DND-41 (cell line): Measurements from ENCODE around the gene GBA2.

Experiments
- ATAC-seq: fragments of 200-7000 bp; cut with Tn5 transposase; 3 replicates; pipeline ENCODE4 v1.9.1; 2021; ENCODE audit warnings: low read depth; ENCODE audit not compliant: insufficient read depth
- DNase-seq: peaks from one replicate; pipeline ENCODE4 v3.0.0-alpha.2; 2020
- H2AFZ ChIP-seq: 2 replicates; pipeline ENCODE4 v1.6.0; 2012; ENCODE audit warnings: low read depth, low read length
- H3K27ac ChIP-seq: 2 replicates; pipeline ENCODE4 v1.5.1; 2012; ENCODE audit warnings: low read length, inconsistent platforms
- H3K27me3 ChIP-seq: fragments of 200-600 bp; sonication (generic); 2 replicates; pipeline ENCODE4 v1.6.0; 2012; ENCODE audit warnings: low read length, mild to moderate bottlenecking, inconsistent platforms; ENCODE audit not compliant: insufficient read depth, poor library complexity
- H3K36me3 ChIP-seq: 2 replicates; pipeline ENCODE4 v1.5.1; 2012; ENCODE audit warnings: low read length, inconsistent platforms; ENCODE audit not compliant: insufficient read depth
- H3K4me1 ChIP-seq: 2 replicates; pipeline ENCODE4 v1.5.1; 2012; ENCODE audit warnings: mild to moderate bottlenecking, low read length; ENCODE audit not compliant: insufficient read depth
- H3K4me2 ChIP-seq: 2 replicates; pipeline ENCODE4 v1.6.0; 2012; ENCODE audit warnings: mild to moderate bottlenecking, moderate library complexity, low read length, inconsistent platforms; ENCODE audit not compliant: insufficient read depth
- H3K4me3 ChIP-seq, 2 experiments: fragments of 200-600 bp in 1 of 2; shearing (Covaris generic) in 1 of 2; 2 replicates each; pipeline ENCODE4 v1.5.1; 2012 to 2016; ENCODE audit warnings: inconsistent platforms in 2 of 2, low read length in 2 of 2, mild to moderate bottlenecking in 2 of 2, low read depth in 1 of 2, moderate library complexity in 1 of 2
- H3K79me2 ChIP-seq: 2 replicates; pipeline ENCODE4 v1.6.0; 2012; ENCODE audit warnings: low read length, inconsistent platforms; ENCODE audit not compliant: insufficient read depth
- H3K9ac ChIP-seq: 2 replicates; pipeline ENCODE4 v1.6.0; 2012; ENCODE audit warnings: low read depth, mild to moderate bottlenecking, inconsistent platforms, low read length, moderate library complexity
- H3K9me3 ChIP-seq: 2 replicates; pipeline ENCODE4 v1.5.1; 2012; ENCODE audit warnings: low read length, moderate library complexity, mild to moderate bottlenecking, inconsistent platforms; ENCODE audit not compliant: insufficient read depth, severe bottlenecking
- H4K20me1 ChIP-seq: 2 replicates; pipeline ENCODE4 v1.6.0; 2012; ENCODE audit warnings: low read length; ENCODE audit not compliant: insufficient read depth
- CTCF ChIP-seq: IDR thresholded peaks from 2 replicates; pipeline ENCODE4 v1.5.1; 2012; ENCODE audit warnings: borderline replicate concordance, low read length, moderate library complexity, mild to moderate bottlenecking; ENCODE audit not compliant: poor library complexity, severe bottlenecking; ENCODE audit errors: extremely low read depth
- EZH2 ChIP-seq: IDR thresholded peaks from 3 replicates; pipeline ENCODE4 v1.6.1; 2012; ENCODE audit warnings: borderline replicate concordance, low read depth, mild to moderate bottlenecking, moderate library complexity, low read length, inconsistent platforms; ENCODE audit not compliant: severe bottlenecking

GBA2 gene

GRCh38 chr9:35727676-35728040, 21.4 kb downstream of the GBA2 start:
- Histone ChIP-seq H3K4me1 (peaks cover 44% of the 10 kb centered on the region), H3K9me3 (no peaks in the 10 kb centered on the region), H3K27ac (peak overlapping the region; percentile 36), H3K4me3 (no peak overlapping the region), H3K27me3 (no peaks in the 10 kb centered on the region), H3K79me2 (peaks cover 68% of the 10 kb centered on the region), H4K20me1 (peaks cover 51% of the 10 kb centered on the region), H3K4me2 (peak overlapping the region; percentile 93; the same call in 1 of the 2 replicates), H2AFZ (no peak overlapping the region), H3K9ac (no peak overlapping the region; the same call in 1 of the 2 replicates), H3K36me3 (peaks cover 61% of the 10 kb centered on the region)
- TF ChIP-seq EZH2 (no peak), CTCF (no peak)
- DNase-seq (no peak), ATAC-seq (no peak)

GRCh38 chr9:35726931-35727330, 22.1 kb downstream of the GBA2 start:
- Histone ChIP-seq H3K4me3 (no peak overlapping the region), H3K9me3 (no peaks in the 10 kb centered on the region), H3K9ac (no peak overlapping the region), H3K36me3 (peaks cover 68% of the 10 kb centered on the region), H3K27me3 (no peaks in the 10 kb centered on the region), H4K20me1 (peaks cover 51% of the 10 kb centered on the region), H3K4me2 (0 out of 2 replicates have a peak overlapping the region, but pooled peaks have one; percentile 93), H2AFZ (no peak overlapping the region), H3K79me2 (peaks cover 65% of the 10 kb centered on the region), H3K4me1 (peaks cover 44% of the 10 kb centered on the region), H3K27ac (0 out of 2 replicates have a peak overlapping the region, but pooled peaks have one; percentile 16)
- peak; percentile 23 for TF ChIP-seq CTCF
- no peak for TF ChIP-seq EZH2
- peak; percentile 39 for DNase-seq
- ATAC-seq, result peak; percentile 35; the same call in 1 of the 3 replicates

GRCh38 chr9:35725362-35725761, 23.7 kb downstream of the GBA2 start:
- ATAC-seq (no peak), DNase-seq (no peak)
- Histone ChIP-seq H3K27me3 (no peaks in the 10 kb centered on the region), H3K9ac (no peak overlapping the region), H3K27ac (no peak overlapping the region), H2AFZ (no peak overlapping the region), H4K20me1 (peaks cover 46% of the 10 kb centered on the region), H3K36me3 (peaks cover 84% of the 10 kb centered on the region), H3K4me3 (no peak overlapping the region), H3K4me1 (peaks cover 33% of the 10 kb centered on the region), H3K4me2 (no peak overlapping the region), H3K79me2 (peaks cover 49% of the 10 kb centered on the region), H3K9me3 (no peaks in the 10 kb centered on the region)
- TF ChIP-seq CTCF (no peak), EZH2 (no peak)

- DNase-seq (no peak), ATAC-seq (no peak)
- Histone ChIP-seq H3K27ac (no peak overlapping the region), H3K9me3 (no peaks in the 10 kb centered on the region), H3K4me1 (peaks cover 19% of the 10 kb centered on the region), H3K9ac (no peak overlapping the region), H3K4me2 (no peak overlapping the region), H2AFZ (no peak overlapping the region), H3K79me2 (peaks cover 34% of the 10 kb centered on the region), H4K20me1 (peaks cover 37% of the 10 kb centered on the region), H3K27me3 (no peaks in the 10 kb centered on the region), H3K4me3 (no peak overlapping the region), H3K36me3 (peaks cover 91% of the 10 kb centered on the region)
- TF ChIP-seq CTCF (no peak), EZH2 (no peak)
Observed at GRCh38 chr9:35723908-35724307, 25.1 kb downstream of the GBA2 start.
